Measurements from ENCODE around the gene TEKT1. TPM values are rescaled to one million over a fixed set of nuclear protein-coding genes. Genes with fewer than 3 reads are reported as not detected.

The TEKT1 gene
- total and polyA plus RNA-seq, 4 donors: not detected

GRCh38 chr17:6748617-6749016 is 82.9 kb downstream of the TEKT1 start:
- DNase-seq: no peak
- intact Hi-C loops (cut with DNase I): no loop called here
- Histone ChIP-seq H3K4me1 (ENCODE audit: control insufficient read depth in 1 of 2, insufficient read depth in 2 of 2, low read length in 2 of 2) (no peaks in the 10 kb centered on the region), H3K4me3 (ENCODE audit: low read length in 2 of 2) (no peak overlapping the region), H3K36me3 (ENCODE audit: control insufficient read depth in 1 of 2, insufficient read depth in 2 of 2, low read length in 1 of 2) (no peaks in the 10 kb centered on the region), H3K27me3 (ENCODE audit: control insufficient read depth in 1 of 2, insufficient read depth in 2 of 2, low read length in 1 of 2) (no peaks in the 10 kb centered on the region), H3K27ac (ENCODE audit: low read depth in 1 of 2, low read length in 2 of 2) (no peak overlapping the region), H3K9me3 (ENCODE audit: control insufficient read depth, low read length) (no peaks in the 10 kb centered on the region)
- ATAC-seq (ENCODE audit: low FRiP score): no peak

Other genes starting within 250 kb of the TEKT1 start
- 10 to 100 TPM; 10.9 to 20.2 TPM for gene KIAA0753, start 191.0 kb downstream of the TEKT1 start, total RNA-seq
- 1 to 10 TPM; 2.5 to 9.7 TPM for gene KIAA0753, start 191.0 kb downstream of the TEKT1 start, polyA plus RNA-seq
- gene TXNDC17, start 190.7 kb downstream of the TEKT1 start, total RNA-seq: 10 to 100 TPM; 28.0 to 41.4 TPM
- gene TXNDC17, start 190.7 kb downstream of the TEKT1 start, polyA plus RNA-seq: 100 to 1,000 TPM in 1 of 2 donors, 10 to 100 TPM in 1; 97.0 to 149 TPM
- 10 to 100 TPM in 1 of 2 donors, 1 to 10 TPM in 1; 8.4 to 14.1 TPM for gene MED31, start 180.1 kb downstream of the TEKT1 start, total RNA-seq
- gene MED31, start 180.1 kb downstream of the TEKT1 start, polyA plus RNA-seq: 10 to 100 TPM in 1 of 2 donors, 1 to 10 TPM in 1; 9.9 to 15.2 TPM
- gene C17orf100, start 180.0 kb downstream of the TEKT1 start, total RNA-seq: 1 to 10 TPM; 1.2 to 1.5 TPM
- gene C17orf100, start 180.0 kb downstream of the TEKT1 start, polyA plus RNA-seq: 1 to 10 TPM; 1.0 to 1.5 TPM
- under 1 TPM; 0.10 to 0.36 TPM for gene SLC13A5, start 118.4 kb downstream of the TEKT1 start, total RNA-seq
- gene SLC13A5, start 118.4 kb downstream of the TEKT1 start, polyA plus RNA-seq: not detected
- gene XAF1, start 75.7 kb downstream of the TEKT1 start, total RNA-seq: 100 to 1,000 TPM in 1 of 2 donors, 10 to 100 TPM in 1; 74.8 to 108 TPM
- gene XAF1, start 75.7 kb downstream of the TEKT1 start, polyA plus RNA-seq: 10 to 100 TPM in 1 of 2 donors, 1 to 10 TPM in 1; 4.5 to 56.8 TPM
- gene FBXO39, start 55.5 kb downstream of the TEKT1 start, total RNA-seq: 1 to 10 TPM in 1 of 2 donors, under 1 TPM in 1; 0.26 to 2.0 TPM
- under 1 TPM in 1 of 2 donors, not detected in 1; 0.26 TPM for gene FBXO39, start 55.5 kb downstream of the TEKT1 start, polyA plus RNA-seq
- not detected for gene ALOX12, start 164.3 kb upstream of the TEKT1 start, total RNA-seq
- gene ALOX12, start 164.3 kb upstream of the TEKT1 start, polyA plus RNA-seq: not detected
- gene RNASEK, start 180.9 kb upstream of the TEKT1 start, total RNA-seq: 100 to 1,000 TPM; 157 to 163 TPM
- 100 to 1,000 TPM; 390 to 401 TPM for gene RNASEK, start 180.9 kb upstream of the TEKT1 start, polyA plus RNA-seq
- gene BCL6B, start 191.3 kb upstream of the TEKT1 start, total RNA-seq: 10 to 100 TPM; 16.4 to 31.4 TPM
- 1 to 10 TPM in 1 of 2 donors, under 1 TPM in 1; 0.63 to 1.3 TPM for gene BCL6B, start 191.3 kb upstream of the TEKT1 start, polyA plus RNA-seq
- 1 to 10 TPM; 1.3 to 2.5 TPM for gene SLC16A13, start 204.3 kb upstream of the TEKT1 start, total RNA-seq
- 1 to 10 TPM in 1 of 2 donors, not detected in 1; 1.0 TPM for gene SLC16A13, start 204.3 kb upstream of the TEKT1 start, polyA plus RNA-seq
- gene SLC16A11, start 212.4 kb upstream of the TEKT1 start, total RNA-seq: 1 to 10 TPM in 1 of 2 donors, under 1 TPM in 1; 0.26 to 1.3 TPM
- gene SLC16A11, start 212.4 kb upstream of the TEKT1 start, polyA plus RNA-seq: not detected
- 10 to 100 TPM in 1 of 2 donors, 1 to 10 TPM in 1; 7.7 to 29.1 TPM for gene CLEC10A, start 248.5 kb upstream of the TEKT1 start, total RNA-seq
- 1 to 10 TPM; 1.9 to 2.4 TPM for gene CLEC10A, start 248.5 kb upstream of the TEKT1 start, polyA plus RNA-seq